Activated CD8-positive, alpha-beta memory T cell treated with anti-CD3 and anti-CD28 coated beads for 48 hours (primary cell): ENCODE data around the gene TMEM220.
"Not testable (repeated sequence)": the region's sequence is repeated elsewhere in the genome, so short reads cannot be mapped to it uniquely, and the experiment has no call there.

Experiments used
- DNase-seq, 3 experiments: peaks; one replicate each; pipeline ENCODE4 v3.0.0-alpha.2; 2020; ENCODE audit warnings: low read depth in 2 of 3, low spot score in 2 of 3

Gene TMEM220

DNA sequence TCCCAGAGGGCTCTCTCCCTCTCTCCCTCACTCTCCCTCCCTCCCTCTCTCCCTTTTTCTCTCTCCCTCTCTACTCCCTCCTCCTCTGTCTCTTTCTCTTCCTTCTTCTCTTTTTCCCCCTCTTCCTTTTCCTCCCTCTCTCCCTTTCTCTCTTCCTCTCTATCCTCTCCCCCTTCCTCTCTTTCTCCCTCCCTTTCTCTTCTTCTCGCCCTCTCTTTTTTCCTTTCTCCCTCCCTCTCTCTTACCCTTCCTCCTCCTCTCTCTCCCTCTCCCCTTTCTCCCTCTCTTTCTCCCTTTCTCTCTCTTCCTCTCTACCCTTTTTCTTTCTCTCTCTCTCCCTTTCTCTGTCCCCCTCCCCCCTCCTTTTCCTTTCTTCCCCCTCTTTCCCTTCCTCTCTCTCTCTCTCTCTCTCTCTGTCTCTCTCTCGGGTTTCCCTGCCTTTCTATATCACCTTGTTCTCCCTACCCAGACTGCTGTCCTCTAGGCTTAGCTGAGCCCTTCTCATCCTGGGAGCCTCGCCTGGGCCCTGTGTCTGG lies 25.8 kb upstream of the TMEM220 start:
- no peak for DNase-seq

- no peak for DNase-seq
Observed at GRCh38 chr17:10754861-10755591, 25.2 kb upstream of the TMEM220 start.

GRCh38 chr17:10754109-10754508 lies 24.3 kb upstream of the TMEM220 start:
- DNase-seq: peak in 1 of 3 experiments; percentile 3

- no peak for DNase-seq
Observed at GRCh38 chr17:10752696-10753095, 22.9 kb upstream of the TMEM220 start.

DNA sequence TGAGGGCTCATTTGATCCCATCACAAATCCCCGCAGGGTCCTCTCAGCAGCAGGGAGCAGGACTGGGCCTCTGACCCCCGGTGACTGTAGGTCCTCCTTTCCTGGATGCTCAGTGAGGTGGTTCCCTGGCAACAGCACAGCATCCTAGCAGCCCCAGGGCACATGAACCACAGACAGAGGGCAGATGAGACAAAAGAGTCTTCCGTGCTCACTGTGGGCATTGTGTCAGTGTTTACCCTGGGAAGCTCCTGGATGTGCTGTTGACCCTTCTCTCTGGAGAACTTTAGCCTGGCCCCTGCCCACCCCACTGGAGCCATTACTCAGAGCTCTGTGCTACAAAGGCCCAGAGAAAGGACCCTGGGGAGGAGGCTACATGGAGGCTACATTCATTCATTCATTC lies 21.7 kb upstream of the TMEM220 start:
- no peak for DNase-seq

- no peak for DNase-seq
Observed at GRCh38 chr17:10750210-10750609, 20.4 kb upstream of the TMEM220 start.

GRCh38 chr17:10748531-10749181 lies 18.8 kb upstream of the TMEM220 start:
- DNase-seq: no peak

DNA sequence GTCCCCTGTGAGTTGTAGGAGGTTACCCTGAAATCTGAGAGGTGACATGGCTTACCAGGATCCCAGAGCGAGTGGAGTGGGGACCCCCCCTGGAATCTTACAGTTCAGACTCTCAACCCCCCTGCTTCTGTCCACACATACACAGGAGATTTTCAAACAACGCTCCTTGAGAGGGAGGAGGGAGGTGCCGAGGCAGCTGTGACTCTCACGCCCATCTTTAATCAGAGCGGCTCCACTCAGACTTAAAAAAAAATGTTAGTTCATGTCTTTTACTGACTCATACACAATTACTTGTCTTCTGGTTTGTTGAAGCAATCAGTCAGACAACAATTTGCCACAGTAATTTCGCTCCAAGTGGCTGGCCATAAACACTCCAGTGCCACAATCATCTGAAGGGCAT lies 15.4 kb upstream of the TMEM220 start:
- DNase-seq: no peak

DNA sequence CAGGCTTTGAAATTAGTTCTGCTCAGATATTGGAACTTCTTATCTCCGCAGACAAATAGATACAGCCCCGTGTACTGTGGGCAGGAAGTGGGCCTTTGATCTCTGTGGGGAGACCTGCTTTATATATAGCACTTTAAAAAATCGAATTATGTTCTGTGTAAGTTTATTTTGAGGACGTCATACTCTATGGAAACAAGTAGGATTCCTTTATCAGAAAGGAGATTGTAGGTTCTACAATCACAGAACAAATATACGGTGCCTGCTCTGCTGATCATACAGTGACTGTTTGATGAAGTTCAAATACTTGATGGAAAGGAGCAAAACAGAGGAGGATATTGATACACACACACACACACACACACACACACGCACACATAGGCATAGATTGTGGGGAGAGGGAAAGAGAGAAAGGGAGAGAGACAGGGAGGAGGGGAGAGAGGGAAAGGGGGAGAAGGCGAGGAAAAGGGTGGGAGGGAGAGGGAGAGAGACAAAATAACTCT lies 14.7 kb upstream of the TMEM220 start:
- no peak for DNase-seq

DNA sequence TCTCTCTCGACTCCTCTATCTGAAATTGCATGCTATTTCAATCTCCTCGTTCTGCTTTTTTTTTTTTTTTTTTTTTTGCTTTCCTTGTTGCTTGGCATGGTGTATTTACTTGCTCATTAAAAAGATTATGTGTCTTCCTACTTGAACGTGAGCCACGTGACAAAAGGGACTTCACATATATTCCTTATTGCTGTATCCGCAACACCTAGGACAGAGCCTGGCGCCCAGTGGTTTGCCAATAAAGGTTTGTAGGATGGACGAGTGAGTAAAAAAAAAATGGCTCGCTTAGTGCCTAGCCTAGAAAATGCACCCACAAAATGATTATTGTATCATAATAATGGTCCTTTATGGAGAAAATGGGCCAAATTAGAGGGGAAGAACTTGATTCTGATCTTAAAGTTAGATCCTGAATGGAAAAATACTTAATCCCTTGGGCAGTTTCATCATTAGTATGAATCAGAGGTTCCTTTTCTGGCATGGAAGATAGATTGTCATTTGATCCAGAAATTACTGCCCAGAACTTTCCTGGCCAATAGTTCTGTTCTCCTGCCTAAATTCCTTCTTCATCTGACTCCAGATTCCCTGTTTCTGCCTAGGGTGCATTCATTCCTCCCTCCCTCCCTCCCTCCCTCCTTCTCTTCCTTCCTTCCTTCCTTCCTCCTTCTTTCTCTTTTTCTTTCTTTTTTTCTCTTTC lies 13.6 kb upstream of the TMEM220 start:
- DNase-seq: no peak

GRCh38 chr17:10742431-10742830 lies 12.6 kb upstream of the TMEM220 start:
- no peak for DNase-seq

DNA sequence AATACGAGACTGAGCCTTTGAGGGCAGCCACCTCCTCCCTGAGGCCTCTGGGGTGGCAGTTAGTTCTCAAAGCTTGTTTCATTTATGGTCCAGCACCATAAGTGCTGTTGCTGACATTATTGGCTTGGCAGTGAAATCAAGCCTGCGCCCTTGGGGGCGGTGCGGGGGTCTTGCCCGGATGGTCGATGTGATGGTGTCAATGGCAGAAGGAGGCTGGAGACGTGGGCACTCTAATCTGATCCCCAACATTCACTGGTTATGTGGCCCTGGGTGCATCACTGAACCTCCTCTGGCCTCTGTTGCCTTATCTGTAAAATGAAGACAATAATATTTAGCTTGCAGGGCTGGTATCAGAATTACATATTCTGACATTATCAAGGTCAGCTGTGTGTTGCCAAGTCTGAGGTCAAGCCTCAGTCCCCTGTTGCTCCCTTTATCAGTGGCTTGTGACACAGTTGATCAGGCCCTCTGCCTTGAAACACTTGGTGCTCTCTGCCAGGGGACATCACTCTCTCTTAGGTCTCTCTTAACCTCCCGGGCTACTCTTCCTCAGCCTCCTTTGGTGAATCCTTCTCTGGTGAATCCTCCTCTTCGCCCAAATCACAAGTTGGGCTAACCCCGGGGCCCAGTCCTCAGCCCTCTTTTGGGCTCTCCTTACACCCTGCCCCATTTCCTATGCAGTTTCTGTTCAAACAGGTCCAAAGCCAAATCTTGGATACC lies 11.8 kb upstream of the TMEM220 start:
- no peak for DNase-seq

GRCh38 chr17:10739386-10739785 lies 9.6 kb upstream of the TMEM220 start:
- no peak for DNase-seq

DNA sequence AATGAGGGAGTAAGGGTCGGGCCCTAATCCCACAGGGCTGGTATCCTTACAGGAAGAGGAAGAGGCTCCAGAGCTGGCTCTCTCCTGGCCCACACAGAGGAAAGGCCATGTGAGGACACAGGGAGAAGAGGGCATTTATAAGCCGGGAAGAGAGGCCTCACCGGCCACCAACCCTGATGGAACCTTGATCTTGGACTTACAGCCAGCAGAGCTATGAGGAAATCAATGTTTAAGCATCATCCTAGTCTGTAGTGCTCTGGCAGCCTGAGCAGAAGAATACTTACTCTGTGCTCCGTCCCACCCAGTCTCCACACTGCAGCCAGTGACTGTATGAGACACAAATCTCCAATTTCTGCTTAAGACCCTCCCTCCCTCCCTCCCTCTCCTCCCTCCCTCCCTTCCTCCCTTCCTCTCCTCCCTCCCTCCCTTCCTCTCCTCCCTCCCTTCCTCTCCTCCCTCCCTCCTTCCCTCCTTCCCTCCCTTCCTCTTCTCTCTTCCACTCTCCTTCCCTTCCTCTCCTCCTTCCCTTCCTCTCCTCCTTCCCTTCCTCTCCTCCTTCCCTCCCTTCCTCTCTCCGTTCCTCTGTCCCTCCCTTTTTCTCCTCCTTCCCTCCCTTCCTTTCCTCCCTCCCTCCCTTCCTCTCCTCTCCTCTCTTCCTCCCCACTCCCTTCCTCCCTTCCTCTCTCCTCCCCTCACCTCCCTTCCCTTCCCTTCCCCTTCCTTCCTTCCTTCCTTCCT lies 8.9 kb upstream of the TMEM220 start:
- no peak for DNase-seq

DNA sequence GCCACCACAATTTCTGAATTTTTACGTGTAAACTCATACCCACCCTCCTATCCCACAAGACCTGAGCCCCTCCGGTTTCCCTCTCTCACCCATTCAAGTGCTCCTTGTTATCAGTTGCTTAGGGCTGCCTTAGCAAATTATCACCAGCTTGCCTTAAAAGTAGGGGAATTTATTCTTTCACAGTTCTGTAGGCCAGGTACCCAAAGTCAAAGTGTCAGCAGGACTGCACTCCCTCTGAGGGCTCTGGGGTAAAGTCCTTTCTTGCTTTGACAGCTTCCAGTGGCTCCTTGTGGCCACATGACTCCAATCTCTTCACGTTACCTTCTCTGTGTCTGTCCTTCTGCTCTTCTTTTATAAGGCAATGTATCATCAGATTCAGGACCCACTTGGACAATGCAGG lies 7.9 kb upstream of the TMEM220 start:
- no peak for DNase-seq

- no peak for DNase-seq
Observed at GRCh38 chr17:10737168-10737622, 7.4 kb upstream of the TMEM220 start.

DNA sequence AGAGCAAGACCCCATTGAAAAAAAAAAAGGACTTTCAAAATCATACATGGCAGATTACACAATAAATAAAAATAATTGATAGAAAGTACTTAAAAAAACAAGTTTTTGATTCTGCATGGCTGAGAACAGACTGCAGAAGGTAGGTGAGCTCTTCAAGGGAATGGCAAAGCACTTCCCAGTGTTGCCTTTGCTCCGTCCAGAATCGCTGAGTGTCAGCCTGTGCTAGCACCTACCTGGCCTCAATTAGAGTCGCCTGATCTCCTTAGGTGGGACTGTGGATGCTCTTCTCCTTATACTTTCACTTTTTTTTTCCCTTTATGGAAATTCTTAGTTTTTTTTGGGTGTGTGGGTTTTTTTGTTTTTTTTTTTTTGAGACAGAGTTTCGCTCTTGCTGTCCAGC lies 6.0 kb upstream of the TMEM220 start:
- DNase-seq: no peak

GRCh38 chr17:10735251-10735650 lies 5.4 kb upstream of the TMEM220 start:
- no peak for DNase-seq

DNA sequence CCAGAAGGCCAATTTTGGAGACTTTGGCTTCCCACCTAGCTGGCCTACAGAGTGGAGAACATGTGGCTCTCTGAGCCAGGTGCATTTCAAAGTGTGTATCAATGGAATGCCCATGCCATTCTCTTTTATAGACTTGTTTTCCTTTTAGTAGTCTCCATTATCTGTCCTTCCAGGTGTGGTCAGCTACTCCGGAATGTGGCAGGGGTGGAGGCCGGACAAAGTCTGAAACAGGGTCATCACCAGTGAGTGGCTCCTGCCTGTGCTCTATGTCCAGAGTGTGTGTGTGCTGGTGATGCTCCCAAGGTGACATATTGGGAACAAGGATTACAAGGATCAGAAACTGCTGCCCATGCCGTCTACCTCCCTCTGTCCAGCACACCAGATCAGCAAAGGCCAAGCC lies 3.8 kb upstream of the TMEM220 start:
- no peak for DNase-seq

- not testable (repeated sequence) for DNase-seq
Observed at GRCh38 chr17:10732121-10732520, 2.3 kb upstream of the TMEM220 start.
